PC-3 (cell line): Measurements from ENCODE around the gene KCNIP2. TPM values are rescaled to one million over a fixed set of nuclear protein-coding genes. Genes with fewer than 3 reads are reported as not detected.

Source experiments
- ATAC-seq: fragments of 200-7000 bp; cut with Tn5 transposase; 2 replicates; pipeline ENCODE4 v1.9.1; 2020; ENCODE audit warnings: mild to moderate bottlenecking, moderate library complexity
- BruUV-seq: library from RNA; stranded (reverse); fragments of 400-500 nt; replicated peaks from 2 replicates; lab custom pipeline; 2021; lab: Mats Ljungman, UMichigan
- CTCF ChIA-PET: fragments of 300-600 bp; sonication (Branson Sonifier 250); formaldehyde crosslinking; loops from one replicate; lab custom pipeline; 2022; ENCODE audit warnings: antibody characterized with exemption; lab: Charles Lee
- POLR2A ChIA-PET: fragments of 300-600 bp; sonication (Branson Sonifier 250); formaldehyde crosslinking; loops from one replicate; lab custom pipeline; 2022; ENCODE audit warnings: antibody characterized with exemption; ENCODE audit not compliant: unreplicated experiment; lab: Charles Lee
- DNase-seq: peaks from one replicate; pipeline ENCODE4 v3.0.0-alpha.2; 2015
- H2AFZ ChIP-seq: fragments of 300-600 bp; sonication (generic); 2 replicates; pipeline ENCODE4 v1.6.0; 2016; ENCODE audit warnings: antibody characterized with exemption, low read length
- H3F3A ChIP-seq: fragments of 300-600 bp; sonication (generic); one replicate; pipeline ENCODE4 v1.6.0; 2017; ENCODE audit warnings: antibody characterized with exemption, low read length, control low read depth, mild to moderate bottlenecking; ENCODE audit not compliant: unreplicated experiment
- H3K27ac ChIP-seq: fragments of 300-600 bp; sonication (generic); 2 replicates; pipeline ENCODE4 v1.5.1; 2016; ENCODE audit warnings: mild to moderate bottlenecking, low read length
- H3K27me3 ChIP-seq: fragments of 300-600 bp; sonication (generic); 2 replicates; pipeline ENCODE4 v1.6.1; 2016; ENCODE audit warnings: low read length, mixed read lengths
- H3K36me3 ChIP-seq: fragments of 300-600 bp; sonication (generic); 2 replicates; pipeline ENCODE4 v1.6.1; 2016; ENCODE audit warnings: low read depth, mixed run types, low read length, mixed read lengths
- H3K4me1 ChIP-seq: fragments of 300-600 bp; sonication (generic); 2 replicates; pipeline ENCODE4 v1.5.1; 2016; ENCODE audit warnings: low read length; ENCODE audit not compliant: insufficient read depth
- H3K4me2 ChIP-seq: fragments of 300-600 bp; sonication (generic); 2 replicates; pipeline ENCODE4 v1.6.0; 2016; ENCODE audit warnings: low read length
- H3K4me3 ChIP-seq: fragments of 300-600 bp; sonication (generic); 2 replicates; pipeline ENCODE4 v1.5.1; 2016; ENCODE audit warnings: mild to moderate bottlenecking, low read length, mixed read lengths
- H3K79me2 ChIP-seq: fragments of 300-600 bp; sonication (generic); 2 replicates; pipeline ENCODE4 v1.6.1; 2017; ENCODE audit warnings: low read length, mixed read lengths
- H3K9ac ChIP-seq: fragments of 300-600 bp; sonication (generic); 2 replicates; pipeline ENCODE4 v1.6.0; 2016; ENCODE audit warnings: mild to moderate bottlenecking, low read length
- H3K9me2 ChIP-seq: fragments of 300-600 bp; sonication (generic); replicated peaks from 2 replicates; pipeline ENCODE4 v1.6.1; 2016; ENCODE audit warnings: mixed run types, low read length, mixed read lengths
- H3K9me3 ChIP-seq: fragments of 300-600 bp; sonication (generic); 2 replicates; pipeline ENCODE4 v1.6.1; 2016; ENCODE audit warnings: low read length, mixed read lengths
- H4K20me1 ChIP-seq: fragments of 300-600 bp; sonication (generic); 2 replicates; pipeline ENCODE4 v1.6.1; 2016; ENCODE audit warnings: low read length, mixed read lengths
- EZH2 ChIP-seq: fragments of 300-600 bp; sonication (generic); IDR thresholded peaks from one replicate; pipeline ENCODE4 v1.6.1; 2017; ENCODE audit warnings: antibody characterized with exemption, mild to moderate bottlenecking, low read length; ENCODE audit not compliant: unreplicated experiment
- EZH2phosphoT487 ChIP-seq: fragments of 300-600 bp; sonication (generic); IDR thresholded peaks from 2 replicates; pipeline ENCODE4 v1.6.1; 2018; ENCODE audit warnings: mild to moderate bottlenecking, antibody characterized with exemption, low read length, borderline replicate concordance
- intact Hi-C: fragments of 100-400 bp; cut with micrococcal nuclease; formaldehyde crosslinking; loops from 2 replicates; pipeline ENCODE4 v1.9.0; 2023
- total RNA-seq: library from RNA; depleted of rRNA; stranded (reverse); fragments of >200 nt; gene quantifications from 2 replicates; pipeline ENCODE4 v1.2.3, GENCODE V29; 2014
- TF ChIP-seq, protein P1 (sequence below): fragments of 300-600 bp; sonication (generic); conservative IDR thresholded peaks from 2 replicates; pipeline ENCODE4 v1.5.1; 2017; ENCODE audit warnings: antibody characterized with exemption, low read depth, mild to moderate bottlenecking, low read length

Gene KCNIP2
- total RNA-seq, 1 experiment from 2014 or later, result 1.5 TPM

DNA sequence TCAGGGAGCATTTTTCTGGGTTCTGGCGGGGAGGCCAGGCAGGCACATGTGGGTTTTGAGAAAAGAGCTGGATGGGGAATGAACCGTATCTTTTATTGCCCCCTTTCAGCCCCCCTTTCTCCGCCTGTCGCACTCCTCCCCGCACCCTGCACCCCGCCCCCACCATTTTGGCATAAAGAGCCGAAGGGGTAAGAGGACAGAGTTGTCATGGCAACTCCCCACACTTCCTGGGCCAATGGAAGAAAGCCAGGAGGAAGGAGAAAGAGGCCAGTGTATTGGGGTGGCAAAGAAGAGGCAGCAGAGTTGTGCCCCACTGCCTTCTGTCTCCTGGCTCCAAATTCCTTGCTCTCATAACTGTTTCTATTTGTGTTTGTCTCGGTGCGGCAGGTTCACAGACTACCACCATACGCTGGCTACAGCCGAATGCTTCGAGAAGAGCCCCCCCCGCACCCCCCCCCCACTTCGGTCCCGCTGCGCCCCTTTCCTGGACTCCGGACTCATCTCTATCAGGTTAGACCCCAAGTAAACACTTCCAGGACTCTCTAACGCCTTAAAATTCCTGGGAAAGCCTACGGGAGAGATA lies 3.4 kb downstream of the KCNIP2 start:
- DNase-seq, result no peak
- BruUV-seq, result no TSS peak
- POLR2A ChIA-PET, result no interaction called here

DNA sequence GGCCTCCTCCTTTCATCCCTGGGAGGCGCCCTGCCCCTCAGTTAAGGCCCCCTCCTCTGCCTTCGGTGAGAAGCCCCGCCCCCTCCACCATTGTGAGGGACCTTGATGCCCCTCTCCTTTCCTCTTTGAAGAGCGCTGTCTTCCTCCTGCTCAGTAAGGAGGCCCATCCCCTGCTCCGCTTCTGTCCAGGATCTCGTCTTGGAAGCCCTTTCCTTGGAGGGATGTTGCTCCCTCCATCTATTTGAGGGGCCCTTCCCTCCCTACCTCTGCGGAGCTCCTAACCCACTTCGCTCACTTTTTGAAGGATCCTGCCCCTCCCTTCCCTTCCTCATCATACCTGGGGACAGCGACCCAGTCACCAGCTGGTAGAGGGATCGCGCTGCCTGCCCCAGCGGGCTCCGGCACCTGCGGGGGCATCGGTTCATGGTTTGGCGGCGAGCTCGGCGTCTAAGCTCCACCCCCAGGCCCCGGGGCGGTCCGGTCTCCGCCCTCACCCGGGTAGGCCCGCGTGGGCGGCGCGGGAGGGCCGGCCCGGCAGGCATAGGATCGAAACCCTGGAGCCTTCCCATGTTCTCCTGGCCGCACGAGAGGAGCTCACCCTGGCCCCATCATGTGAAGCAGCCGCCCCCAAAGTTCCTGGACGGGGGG lies 4.1 kb downstream of the KCNIP2 start:
- peak; percentile 2 for DNase-seq
- ChIA-PET POLR2A (no interaction called here), CTCF (interaction anchor here (0.7 to 2.6 kb wide), 2 partner anchors 170 to 262 kb away, joined by 3 to 36 read pairs; no protein-coding TSS in a partner anchor)
- Histone ChIP-seq H3K4me3 (peak overlapping the region; percentile 65; the same call in 1 of the 2 replicates), H3K79me2 (no peaks in the 10 kb centered on the region), H2AFZ (no peak overlapping the region), H3F3A (no peaks in the 10 kb centered on the region), H3K27ac (no peak overlapping the region), H3K4me2 (peak overlapping the region; percentile 88; the same call in 1 of the 2 replicates), H3K9me2 (no peaks in the 10 kb centered on the region), H3K27me3 (no peaks in the 10 kb centered on the region), H3K9ac (no peak overlapping the region), H3K9me3 (no peaks in the 10 kb centered on the region), H3K4me1 (peaks cover 10% of the 10 kb centered on the region; the same call in 1 of the 2 replicates), H4K20me1 (no peaks in the 10 kb centered on the region), H3K36me3 (no peaks in the 10 kb centered on the region)
- intact Hi-C loops, result loop anchor here (1.0 to 2.0 kb wide), 3 partner anchors 40 to 171 kb away; no protein-coding TSS in a partner anchor
- ATAC-seq, result no peak
- BruUV-seq, result no TSS peak
- TF ChIP-seq, protein P1, sequence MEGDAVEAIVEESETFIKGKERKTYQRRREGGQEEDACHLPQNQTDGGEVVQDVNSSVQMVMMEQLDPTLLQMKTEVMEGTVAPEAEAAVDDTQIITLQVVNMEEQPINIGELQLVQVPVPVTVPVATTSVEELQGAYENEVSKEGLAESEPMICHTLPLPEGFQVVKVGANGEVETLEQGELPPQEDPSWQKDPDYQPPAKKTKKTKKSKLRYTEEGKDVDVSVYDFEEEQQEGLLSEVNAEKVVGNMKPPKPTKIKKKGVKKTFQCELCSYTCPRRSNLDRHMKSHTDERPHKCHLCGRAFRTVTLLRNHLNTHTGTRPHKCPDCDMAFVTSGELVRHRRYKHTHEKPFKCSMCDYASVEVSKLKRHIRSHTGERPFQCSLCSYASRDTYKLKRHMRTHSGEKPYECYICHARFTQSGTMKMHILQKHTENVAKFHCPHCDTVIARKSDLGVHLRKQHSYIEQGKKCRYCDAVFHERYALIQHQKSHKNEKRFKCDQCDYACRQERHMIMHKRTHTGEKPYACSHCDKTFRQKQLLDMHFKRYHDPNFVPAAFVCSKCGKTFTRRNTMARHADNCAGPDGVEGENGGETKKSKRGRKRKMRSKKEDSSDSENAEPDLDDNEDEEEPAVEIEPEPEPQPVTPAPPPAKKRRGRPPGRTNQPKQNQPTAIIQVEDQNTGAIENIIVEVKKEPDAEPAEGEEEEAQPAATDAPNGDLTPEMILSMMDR, result no peak
- no peak for TF ChIP-seq EZH2phosphoT487
- TF ChIP-seq EZH2, result no peak

More for the DNA sequence above, 3.4 kb downstream of the KCNIP2 start:
- Histone ChIP-seq H3K4me3 (peak overlapping the region; percentile 65; the same call in 1 of the 2 replicates), H3K27me3 (no peaks in the 10 kb centered on the region), H3K4me2 (peak overlapping the region; percentile 88), H3K36me3 (no peaks in the 10 kb centered on the region), H3K9ac (no peak overlapping the region), H3K9me2 (no peaks in the 10 kb centered on the region), H3K27ac (no peak overlapping the region), H4K20me1 (no peaks in the 10 kb centered on the region), H3K4me1 (peaks cover 7% of the 10 kb centered on the region; the same call in 1 of the 2 replicates), H3K9me3 (no peaks in the 10 kb centered on the region), H3F3A (no peaks in the 10 kb centered on the region), H2AFZ (no peak overlapping the region), H3K79me2 (no peaks in the 10 kb centered on the region)
- TF ChIP-seq, protein P1, result no peak
- no peak for TF ChIP-seq EZH2
- no peak for TF ChIP-seq EZH2phosphoT487
- no peak for ATAC-seq
- CTCF ChIA-PET, result interaction anchor here (0.5 to 2.6 kb wide), 9 partner anchors 22 to 1780 kb away, joined by 3 to 36 read pairs (median 7); partner anchors contain the start of gene OGA
- intact Hi-C loops, result loop anchor here (1.0 to 2.0 kb wide), 3 partner anchors 39 to 170 kb away; no protein-coding TSS in a partner anchor
